Fibroblast of lung (primary cell): ENCODE data around the gene ST6GALNAC2.

Source experiments
- CTCF ChIP-seq, 2 donors: IDR thresholded peaks in 1 of 2; conservative IDR thresholded peaks in 1 of 2; 1 replicate in 1 of 2; 2 replicates in 1 of 2; pipeline ENCODE4 v1.5.1; 2011 to 2012; ENCODE audit warnings: low read length in 2 of 2, control low read depth in 1 of 2, inconsistent platforms in 1 of 2, low read depth in 1 of 2, mild to moderate bottlenecking in 1 of 2
- EZH2 ChIP-seq: IDR thresholded peaks from 2 replicates; pipeline ENCODE4 v1.5.1; 2012; ENCODE audit warnings: low read length, control low read depth, mild to moderate bottlenecking; ENCODE audit errors: missing control alignments

- TF ChIP-seq CTCF (conservative IDR thresholded peaks at IDR 0.05 in 1 of 2, IDR thresholded peaks at IDR 0.05 in 1 of 2; ENCODE audit: low read depth in 1 of 2, low read length in 2 of 2), result no peak
- TF ChIP-seq EZH2, result no peak
Measured at GRCh38 chr17:76535788-76536510, 49.7 kb downstream of the ST6GALNAC2 start.
